ENCODE data around the gene UNC119.

DNA sequence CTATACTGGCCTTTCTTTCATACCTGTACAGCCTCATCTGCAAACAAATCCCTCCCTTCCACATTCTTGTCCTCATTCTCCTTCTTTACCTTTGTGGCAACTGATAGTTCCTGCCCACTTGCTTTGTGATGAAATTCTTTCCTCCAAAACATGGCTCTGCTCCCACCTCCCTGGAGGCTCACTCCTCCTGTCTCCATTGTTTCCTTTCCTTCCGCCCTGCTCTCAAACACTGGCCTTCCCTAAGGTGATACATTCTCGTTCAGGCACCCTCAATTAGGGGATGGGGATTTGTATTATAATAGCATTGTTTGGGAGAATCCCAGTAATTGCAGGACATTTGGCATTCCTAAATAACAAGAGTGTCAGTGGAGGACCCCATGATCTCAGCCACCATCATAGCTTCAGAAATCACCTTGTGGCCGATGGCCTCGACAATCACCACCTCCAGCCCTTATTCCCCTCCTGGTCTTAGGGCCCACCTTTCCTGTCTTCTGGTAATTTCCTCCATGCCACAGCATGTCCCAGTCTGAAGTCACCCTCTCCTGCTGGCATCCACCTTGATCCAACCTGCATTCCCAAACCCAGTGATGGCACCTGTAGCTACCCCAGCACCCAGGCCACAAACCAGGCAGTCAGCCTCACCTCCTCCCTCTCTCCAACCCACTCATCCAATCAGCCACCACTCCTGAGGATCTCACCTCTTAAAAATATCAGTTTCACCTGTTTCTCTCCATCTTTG lies 7.9 kb downstream of the UNC119 start:
- TF ChIP-seq MAX (IDR thresholded peaks at IDR 0.05) (no peak), POLR2AphosphoS5 (IDR thresholded peaks at IDR 0.05; ENCODE audit: low read depth, low read length) (no peak), RAD21 (IDR thresholded peaks at IDR 0.05; ENCODE audit: low read depth) (no peak), SRF (IDR thresholded peaks at IDR 0.05; ENCODE audit: low read depth) (no peak), REST (IDR thresholded peaks at IDR 0.05; ENCODE audit: low read depth) (no peak), FOSL1 (IDR thresholded peaks at IDR 0.05; ENCODE audit: low read depth) (no peak)
- TF ChIP-seq, protein P1, sequence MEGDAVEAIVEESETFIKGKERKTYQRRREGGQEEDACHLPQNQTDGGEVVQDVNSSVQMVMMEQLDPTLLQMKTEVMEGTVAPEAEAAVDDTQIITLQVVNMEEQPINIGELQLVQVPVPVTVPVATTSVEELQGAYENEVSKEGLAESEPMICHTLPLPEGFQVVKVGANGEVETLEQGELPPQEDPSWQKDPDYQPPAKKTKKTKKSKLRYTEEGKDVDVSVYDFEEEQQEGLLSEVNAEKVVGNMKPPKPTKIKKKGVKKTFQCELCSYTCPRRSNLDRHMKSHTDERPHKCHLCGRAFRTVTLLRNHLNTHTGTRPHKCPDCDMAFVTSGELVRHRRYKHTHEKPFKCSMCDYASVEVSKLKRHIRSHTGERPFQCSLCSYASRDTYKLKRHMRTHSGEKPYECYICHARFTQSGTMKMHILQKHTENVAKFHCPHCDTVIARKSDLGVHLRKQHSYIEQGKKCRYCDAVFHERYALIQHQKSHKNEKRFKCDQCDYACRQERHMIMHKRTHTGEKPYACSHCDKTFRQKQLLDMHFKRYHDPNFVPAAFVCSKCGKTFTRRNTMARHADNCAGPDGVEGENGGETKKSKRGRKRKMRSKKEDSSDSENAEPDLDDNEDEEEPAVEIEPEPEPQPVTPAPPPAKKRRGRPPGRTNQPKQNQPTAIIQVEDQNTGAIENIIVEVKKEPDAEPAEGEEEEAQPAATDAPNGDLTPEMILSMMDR (IDR thresholded peaks at IDR 0.05 in 2 of 3, conservative IDR thresholded peaks at IDR 0.05 in 1 of 3; ENCODE audit: borderline replicate concordance in 1 of 3, insufficient read depth in 1 of 3, low read depth in 2 of 3, low read length in 2 of 3) = no peak

Data from HCT116 (cell line).